WTC11 (cell line): ENCODE data around the gene COPE. TPM values are rescaled to one million over a fixed set of nuclear protein-coding genes. Genes with fewer than 3 reads are reported as not detected.

Experiments
- ATAC-seq: fragments of 200-7000 bp; cut with Tn5 transposase; 2 replicates; pipeline ENCODE4 v1.10.0; 2021; ENCODE audit warnings: mild to moderate bottlenecking, moderate library complexity
- CTCF ChIA-PET: fragments of 300-600 bp; sonication (Branson Sonifier 250); formaldehyde crosslinking; loops from one replicate; lab custom pipeline; 2021; ENCODE audit warnings: antibody characterized with exemption; lab: Charles Lee
- POLR2A ChIA-PET: fragments of 350-600 bp; sonication (Branson Sonifier 250); formaldehyde crosslinking; loops from one replicate; lab custom pipeline; 2021; ENCODE audit warnings: antibody characterized with exemption; lab: Charles Lee
- DNase-seq: peaks from one replicate; pipeline ENCODE4 v3.0.0; 2021; ENCODE audit warnings: low spot score
- H3K27ac Mint-ChIP-seq: 2 replicates; pipeline ENCODE4 v1.8.0; 2021; ENCODE audit warnings: mixed read lengths
- H3K27me3 Mint-ChIP-seq: 2 replicates; pipeline ENCODE4 v1.8.0; 2021; ENCODE audit warnings: low read depth, mild to moderate bottlenecking, moderate library complexity, mixed read lengths
- H3K36me3 Mint-ChIP-seq: 2 replicates; pipeline ENCODE4 v1.8.0; 2021; ENCODE audit warnings: mixed read lengths
- H3K4me1 Mint-ChIP-seq: 2 replicates; pipeline ENCODE4 v1.8.0; 2022; ENCODE audit warnings: mixed read lengths
- H3K4me3 Mint-ChIP-seq: 2 replicates; pipeline ENCODE4 v1.8.0; 2021; ENCODE audit warnings: mild to moderate bottlenecking, moderate library complexity, mixed read lengths
- H3K9me3 Mint-ChIP-seq: 2 replicates; pipeline ENCODE4 v1.8.0; 2021; ENCODE audit warnings: mixed read lengths
- ESRRA ChIP-seq: sonication (generic); formaldehyde crosslinking; IDR thresholded peaks from 2 replicates; pipeline ENCODE4 v1.8.1; 2022; ENCODE audit warnings: mild to moderate bottlenecking, missing genetic modification reagents, borderline replicate concordance
- FOXP1 ChIP-seq: sonication (generic); formaldehyde crosslinking; IDR thresholded peaks from 2 replicates; pipeline ENCODE4 v1.8.0; 2022; ENCODE audit warnings: missing genetic modification reagents, mild to moderate bottlenecking, moderate library complexity, borderline replicate concordance
- KAT7 ChIP-seq: sonication (generic); formaldehyde crosslinking; IDR thresholded peaks from 2 replicates; pipeline ENCODE4 v1.8.1; 2023; ENCODE audit warnings: missing genetic modification reagents, mild to moderate bottlenecking, borderline replicate concordance
- RORB ChIP-seq: fragments of 250-450 bp; sonication (Bioruptor Pico); IDR thresholded peaks from 2 replicates; pipeline ENCODE4 v1.9.0; 2021; ENCODE audit warnings: mild to moderate bottlenecking
- SMAD3 ChIP-seq: sonication (generic); formaldehyde crosslinking; IDR thresholded peaks from 2 replicates; pipeline ENCODE4 v1.8.0; 2022; ENCODE audit warnings: missing genetic modification reagents, mild to moderate bottlenecking, borderline replicate concordance
- TCF7 ChIP-seq: sonication (generic); formaldehyde crosslinking; IDR thresholded peaks from 2 replicates; pipeline ENCODE4 v1.8.0; 2022; ENCODE audit warnings: mild to moderate bottlenecking, low read depth, missing genetic modification reagents, moderate library complexity
- ZNF121 ChIP-seq: sonication (generic); formaldehyde crosslinking; IDR thresholded peaks from 2 replicates; pipeline ENCODE4 v1.8.0; 2023; ENCODE audit warnings: missing genetic modification reagents
- ZNF219 ChIP-seq: sonication (generic); formaldehyde crosslinking; IDR thresholded peaks from 2 replicates; pipeline ENCODE4 v1.8.0; 2023; ENCODE audit warnings: missing genetic modification reagents, mild to moderate bottlenecking, borderline replicate concordance
- ZNF416 ChIP-seq: fragments of 250-450 bp; sonication (Bioruptor Pico); IDR thresholded peaks from 2 replicates; pipeline ENCODE4 v1.9.0; 2021; ENCODE audit warnings: mild to moderate bottlenecking, inconsistent platforms
- total RNA-seq: library from RNA; stranded (reverse); gene quantifications from 3 replicates; pipeline ENCODE4 v1.2.3, GENCODE V29; 2021
- TF ChIP-seq, protein P1 (sequence below): sonication (generic); formaldehyde crosslinking; IDR thresholded peaks from 2 replicates; pipeline ENCODE4 v1.8.1; 2023; ENCODE audit warnings: mild to moderate bottlenecking, missing genetic modification reagents, borderline replicate concordance
- TF ChIP-seq, protein P2 (sequence below): sonication (generic); formaldehyde crosslinking; IDR thresholded peaks from 2 replicates; pipeline ENCODE4 v1.8.1; 2023; ENCODE audit warnings: mild to moderate bottlenecking, missing genetic modification reagents
- TF ChIP-seq, protein P3 (sequence below): sonication (generic); formaldehyde crosslinking; IDR thresholded peaks from 2 replicates; pipeline ENCODE4 v1.8.1; 2023; ENCODE audit warnings: mild to moderate bottlenecking, missing genetic modification reagents, moderate library complexity
- TF ChIP-seq, protein P4 (sequence below): sonication (generic); formaldehyde crosslinking; IDR thresholded peaks from 2 replicates; pipeline ENCODE4 v1.8.1; 2022; ENCODE audit warnings: missing genetic modification reagents, borderline replicate concordance
- TF ChIP-seq, protein P5 (sequence below): fragments of 250-450 bp; sonication (Bioruptor Pico); IDR thresholded peaks from 2 replicates; pipeline ENCODE4 v1.9.0; 2021; ENCODE audit warnings: mild to moderate bottlenecking

COPE gene
- total RNA-seq, 1 experiment from 2014 or later = 228 TPM

DNA sequence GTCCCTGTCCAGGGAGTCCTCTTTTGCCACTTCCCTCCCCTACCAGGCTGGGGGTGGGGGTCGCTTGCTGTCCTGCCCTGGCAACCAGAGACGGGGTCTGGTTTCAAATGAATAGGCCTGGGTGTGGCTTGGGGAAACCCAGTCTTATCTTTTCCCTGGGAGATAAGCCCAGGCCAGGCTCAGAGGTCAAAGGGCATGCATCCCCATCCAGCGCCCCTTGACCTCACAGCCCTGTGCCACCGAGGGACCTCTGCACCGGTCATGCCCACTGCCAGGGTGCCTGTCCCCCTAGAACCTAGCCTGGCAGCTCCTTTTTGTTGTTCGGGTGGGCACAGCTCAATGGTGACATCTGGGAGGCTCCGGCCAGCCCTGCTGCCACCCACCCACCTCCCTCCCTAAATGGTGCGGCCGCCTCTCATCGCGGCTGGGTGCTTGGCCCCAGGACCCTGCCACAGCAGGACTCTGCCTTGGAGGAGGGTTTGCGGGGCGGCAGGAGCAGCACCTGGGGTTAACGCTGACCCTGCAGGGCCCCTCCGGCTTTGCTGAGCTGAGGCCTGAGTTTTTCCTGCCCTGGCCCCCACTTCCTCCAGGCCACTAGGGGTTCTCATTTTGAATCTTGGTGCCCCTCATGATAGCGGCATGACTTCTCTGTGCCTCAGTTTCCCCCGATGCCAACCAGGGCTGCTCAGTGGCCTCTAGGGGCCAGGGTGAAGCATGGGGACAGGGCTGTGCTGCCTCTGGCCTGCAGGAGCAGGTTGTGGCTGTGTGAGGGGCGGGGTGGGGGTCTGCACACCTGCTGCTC is 20.4 kb downstream of the COPE start:
- no peak for TF ChIP-seq FOXP1 (CRISPR knock-in tag)
- TF ChIP-seq KAT7 (CRISPR knock-in tag) = no peak
- no peak for TF ChIP-seq RORB
- TF ChIP-seq, protein P1, sequence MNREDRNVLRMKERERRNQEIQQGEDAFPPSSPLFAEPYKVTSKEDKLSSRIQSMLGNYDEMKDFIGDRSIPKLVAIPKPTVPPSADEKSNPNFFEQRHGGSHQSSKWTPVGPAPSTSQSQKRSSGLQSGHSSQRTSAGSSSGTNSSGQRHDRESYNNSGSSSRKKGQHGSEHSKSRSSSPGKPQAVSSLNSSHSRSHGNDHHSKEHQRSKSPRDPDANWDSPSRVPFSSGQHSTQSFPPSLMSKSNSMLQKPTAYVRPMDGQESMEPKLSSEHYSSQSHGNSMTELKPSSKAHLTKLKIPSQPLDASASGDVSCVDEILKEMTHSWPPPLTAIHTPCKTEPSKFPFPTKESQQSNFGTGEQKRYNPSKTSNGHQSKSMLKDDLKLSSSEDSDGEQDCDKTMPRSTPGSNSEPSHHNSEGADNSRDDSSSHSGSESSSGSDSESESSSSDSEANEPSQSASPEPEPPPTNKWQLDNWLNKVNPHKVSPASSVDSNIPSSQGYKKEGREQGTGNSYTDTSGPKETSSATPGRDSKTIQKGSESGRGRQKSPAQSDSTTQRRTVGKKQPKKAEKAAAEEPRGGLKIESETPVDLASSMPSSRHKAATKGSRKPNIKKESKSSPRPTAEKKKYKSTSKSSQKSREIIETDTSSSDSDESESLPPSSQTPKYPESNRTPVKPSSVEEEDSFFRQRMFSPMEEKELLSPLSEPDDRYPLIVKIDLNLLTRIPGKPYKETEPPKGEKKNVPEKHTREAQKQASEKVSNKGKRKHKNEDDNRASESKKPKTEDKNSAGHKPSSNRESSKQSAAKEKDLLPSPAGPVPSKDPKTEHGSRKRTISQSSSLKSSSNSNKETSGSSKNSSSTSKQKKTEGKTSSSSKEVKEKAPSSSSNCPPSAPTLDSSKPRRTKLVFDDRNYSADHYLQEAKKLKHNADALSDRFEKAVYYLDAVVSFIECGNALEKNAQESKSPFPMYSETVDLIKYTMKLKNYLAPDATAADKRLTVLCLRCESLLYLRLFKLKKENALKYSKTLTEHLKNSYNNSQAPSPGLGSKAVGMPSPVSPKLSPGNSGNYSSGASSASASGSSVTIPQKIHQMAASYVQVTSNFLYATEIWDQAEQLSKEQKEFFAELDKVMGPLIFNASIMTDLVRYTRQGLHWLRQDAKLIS (CRISPR knock-in tag) = no peak
- TF ChIP-seq, protein P2, sequence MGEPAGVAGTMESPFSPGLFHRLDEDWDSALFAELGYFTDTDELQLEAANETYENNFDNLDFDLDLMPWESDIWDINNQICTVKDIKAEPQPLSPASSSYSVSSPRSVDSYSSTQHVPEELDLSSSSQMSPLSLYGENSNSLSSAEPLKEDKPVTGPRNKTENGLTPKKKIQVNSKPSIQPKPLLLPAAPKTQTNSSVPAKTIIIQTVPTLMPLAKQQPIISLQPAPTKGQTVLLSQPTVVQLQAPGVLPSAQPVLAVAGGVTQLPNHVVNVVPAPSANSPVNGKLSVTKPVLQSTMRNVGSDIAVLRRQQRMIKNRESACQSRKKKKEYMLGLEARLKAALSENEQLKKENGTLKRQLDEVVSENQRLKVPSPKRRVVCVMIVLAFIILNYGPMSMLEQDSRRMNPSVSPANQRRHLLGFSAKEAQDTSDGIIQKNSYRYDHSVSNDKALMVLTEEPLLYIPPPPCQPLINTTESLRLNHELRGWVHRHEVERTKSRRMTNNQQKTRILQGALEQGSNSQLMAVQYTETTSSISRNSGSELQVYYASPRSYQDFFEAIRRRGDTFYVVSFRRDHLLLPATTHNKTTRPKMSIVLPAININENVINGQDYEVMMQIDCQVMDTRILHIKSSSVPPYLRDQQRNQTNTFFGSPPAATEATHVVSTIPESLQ (CRISPR knock-in tag) = no peak
- TF ChIP-seq, protein P3, sequence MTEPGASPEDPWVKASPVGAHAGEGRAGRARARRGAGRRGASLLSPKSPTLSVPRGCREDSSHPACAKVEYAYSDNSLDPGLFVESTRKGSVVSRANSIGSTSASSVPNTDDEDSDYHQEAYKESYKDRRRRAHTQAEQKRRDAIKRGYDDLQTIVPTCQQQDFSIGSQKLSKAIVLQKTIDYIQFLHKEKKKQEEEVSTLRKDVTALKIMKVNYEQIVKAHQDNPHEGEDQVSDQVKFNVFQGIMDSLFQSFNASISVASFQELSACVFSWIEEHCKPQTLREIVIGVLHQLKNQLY (CRISPR knock-in tag) = no peak
- TF ChIP-seq ZNF416 (CRISPR knock-in tag) = no peak
- TF ChIP-seq, protein P4, sequence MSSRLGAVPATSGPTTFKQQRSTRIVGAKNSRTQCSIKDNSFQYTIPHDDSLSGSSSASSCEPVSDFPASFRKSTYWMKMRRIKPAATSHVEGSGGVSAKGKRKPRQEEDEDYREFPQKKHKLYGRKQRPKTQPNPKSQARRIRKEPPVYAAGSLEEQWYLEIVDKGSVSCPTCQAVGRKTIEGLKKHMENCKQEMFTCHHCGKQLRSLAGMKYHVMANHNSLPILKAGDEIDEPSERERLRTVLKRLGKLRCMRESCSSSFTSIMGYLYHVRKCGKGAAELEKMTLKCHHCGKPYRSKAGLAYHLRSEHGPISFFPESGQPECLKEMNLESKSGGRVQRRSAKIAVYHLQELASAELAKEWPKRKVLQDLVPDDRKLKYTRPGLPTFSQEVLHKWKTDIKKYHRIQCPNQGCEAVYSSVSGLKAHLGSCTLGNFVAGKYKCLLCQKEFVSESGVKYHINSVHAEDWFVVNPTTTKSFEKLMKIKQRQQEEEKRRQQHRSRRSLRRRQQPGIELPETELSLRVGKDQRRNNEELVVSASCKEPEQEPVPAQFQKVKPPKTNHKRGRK (CRISPR knock-in tag) = no peak
- TF ChIP-seq TCF7 (CRISPR knock-in tag) = no peak
- TF ChIP-seq ZNF219 = no peak
- TF ChIP-seq ZNF121 (CRISPR knock-in tag) = no peak
- TF ChIP-seq SMAD3 (CRISPR knock-in tag) = no peak
- TF ChIP-seq, protein P5, sequence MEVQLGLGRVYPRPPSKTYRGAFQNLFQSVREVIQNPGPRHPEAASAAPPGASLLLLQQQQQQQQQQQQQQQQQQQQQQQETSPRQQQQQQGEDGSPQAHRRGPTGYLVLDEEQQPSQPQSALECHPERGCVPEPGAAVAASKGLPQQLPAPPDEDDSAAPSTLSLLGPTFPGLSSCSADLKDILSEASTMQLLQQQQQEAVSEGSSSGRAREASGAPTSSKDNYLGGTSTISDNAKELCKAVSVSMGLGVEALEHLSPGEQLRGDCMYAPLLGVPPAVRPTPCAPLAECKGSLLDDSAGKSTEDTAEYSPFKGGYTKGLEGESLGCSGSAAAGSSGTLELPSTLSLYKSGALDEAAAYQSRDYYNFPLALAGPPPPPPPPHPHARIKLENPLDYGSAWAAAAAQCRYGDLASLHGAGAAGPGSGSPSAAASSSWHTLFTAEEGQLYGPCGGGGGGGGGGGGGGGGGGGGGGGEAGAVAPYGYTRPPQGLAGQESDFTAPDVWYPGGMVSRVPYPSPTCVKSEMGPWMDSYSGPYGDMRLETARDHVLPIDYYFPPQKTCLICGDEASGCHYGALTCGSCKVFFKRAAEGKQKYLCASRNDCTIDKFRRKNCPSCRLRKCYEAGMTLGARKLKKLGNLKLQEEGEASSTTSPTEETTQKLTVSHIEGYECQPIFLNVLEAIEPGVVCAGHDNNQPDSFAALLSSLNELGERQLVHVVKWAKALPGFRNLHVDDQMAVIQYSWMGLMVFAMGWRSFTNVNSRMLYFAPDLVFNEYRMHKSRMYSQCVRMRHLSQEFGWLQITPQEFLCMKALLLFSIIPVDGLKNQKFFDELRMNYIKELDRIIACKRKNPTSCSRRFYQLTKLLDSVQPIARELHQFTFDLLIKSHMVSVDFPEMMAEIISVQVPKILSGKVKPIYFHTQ = no peak
- no peak for TF ChIP-seq ESRRA (CRISPR knock-in tag)
- CTCF ChIA-PET = interaction anchor here (0.6 to 1.5 kb wide), 4 partner anchors 33 to 97 kb away, joined by 3 to 4 read pairs (median 3); no protein-coding TSS in a partner anchor

More for the DNA sequence above, 20.4 kb downstream of the COPE start:
- POLR2A ChIA-PET = interaction anchor here (0.6 kb wide), 1 partner anchor 88 kb away, joined by 4 read pairs; no protein-coding TSS in a partner anchor
- DNase-seq (no peak), ATAC-seq (no peak)
- Mint-ChIP-seq H3K27me3 (peaks cover 16% of the 10 kb centered on the region), H3K27ac (no peak overlapping the region), H3K4me3 (no peak overlapping the region), H3K9me3 (no peaks in the 10 kb centered on the region), H3K4me1 (no peaks in the 10 kb centered on the region), H3K36me3 (peaks cover 5% of the 10 kb centered on the region; the same call in 1 of the 2 replicates)
